Stimulated activated naive CD4-positive, alpha-beta T cell (primary cell): ENCODE data around the gene CALN1.

Source experiments
- DNase-seq, 6 experiments: peaks; one replicate each; lab custom pipeline; 2025; lab: John Stamatoyannopoulos, UW

The CALN1 gene

GRCh38 chr7:72037516-72037915, 374.6 kb downstream of the CALN1 start:
- no peak for DNase-seq

DNA sequence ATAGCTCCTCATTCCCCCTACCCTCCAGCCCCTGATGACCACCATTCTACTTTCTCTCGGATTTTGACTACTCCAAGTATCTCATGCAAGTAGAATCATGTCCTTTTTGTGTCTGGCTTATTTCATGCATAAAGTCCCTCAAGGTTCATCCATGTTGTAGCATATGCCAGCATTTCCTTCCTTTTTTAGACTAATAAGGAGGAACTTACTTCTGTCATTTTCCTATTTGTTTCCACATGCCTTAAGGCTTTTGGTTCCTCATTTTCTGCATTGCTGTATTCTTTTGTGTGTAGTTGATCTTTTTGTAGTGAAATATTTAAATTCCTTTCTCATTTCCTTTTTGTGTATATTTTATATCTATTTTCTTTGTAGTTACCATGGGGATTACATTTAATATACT, 376.9 kb downstream of the CALN1 start:
- no peak for DNase-seq

DNA sequence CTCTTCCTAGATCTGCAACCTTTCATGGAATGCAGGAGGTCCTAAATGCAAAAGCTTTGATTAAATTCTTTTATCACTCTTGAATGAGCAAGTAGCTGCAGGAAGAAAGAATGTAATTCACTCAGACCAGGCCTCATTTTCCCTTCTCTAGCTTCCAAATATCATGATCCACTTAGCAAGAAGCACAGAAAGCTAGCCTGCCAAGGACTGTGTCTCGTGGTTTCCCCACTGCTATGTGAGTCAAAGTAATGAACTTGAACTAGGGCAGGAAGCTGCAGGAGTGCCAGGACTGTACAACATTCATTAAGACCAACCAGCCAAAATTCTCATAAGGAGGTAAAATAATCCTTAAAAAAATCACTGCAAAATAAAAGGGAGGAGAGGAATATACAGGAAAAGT, 379.2 kb downstream of the CALN1 start:
- DNase-seq, result no peak

DNA sequence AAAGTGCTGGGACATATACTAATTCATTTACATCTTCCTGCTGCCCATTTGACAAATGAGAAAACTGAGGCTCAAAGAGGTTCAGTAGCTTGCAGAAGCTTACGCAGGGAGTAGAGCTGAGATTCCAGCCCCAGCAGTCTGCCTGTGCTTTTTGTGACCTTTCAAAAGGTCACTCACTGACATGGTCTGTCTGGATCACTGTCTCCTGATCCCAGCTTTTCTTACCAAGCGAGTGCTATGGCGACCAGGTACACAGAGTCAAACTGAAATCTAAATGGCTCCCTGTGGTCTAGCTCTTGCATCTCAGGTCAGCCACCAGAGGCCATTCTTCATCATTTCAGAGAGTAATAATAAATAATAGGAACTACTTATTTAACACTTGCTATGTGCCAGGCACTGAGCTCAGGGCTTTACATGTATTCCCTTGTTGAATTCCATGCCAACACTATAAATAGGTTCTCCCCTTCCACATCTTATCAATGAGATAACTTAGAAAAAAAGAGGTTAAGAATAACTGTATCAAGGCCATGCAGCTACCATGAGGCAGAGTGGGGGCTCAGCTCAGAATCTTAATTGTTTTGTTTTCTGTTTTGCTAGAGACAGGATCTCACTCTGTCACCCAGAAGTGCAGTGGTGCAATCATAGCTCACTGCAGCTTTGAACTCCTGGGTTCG, 381.0 kb downstream of the CALN1 start:
- no peak for DNase-seq

- no peak for DNase-seq
These were observed 383.9 kb downstream of the CALN1 start for GRCh38 chr7:72028267-72028666.

- DNase-seq, result no peak
These were observed 386.7 kb downstream of the CALN1 start for GRCh38 chr7:72025381-72025960.

GRCh38 chr7:72023926-72024325, 388.2 kb downstream of the CALN1 start:
- DNase-seq, result no peak

GRCh38 chr7:72021716-72022115, 390.4 kb downstream of the CALN1 start:
- no peak for DNase-seq

- DNase-seq, result no peak
These were observed 391.8 kb downstream of the CALN1 start for GRCh38 chr7:72020311-72020710.

DNA sequence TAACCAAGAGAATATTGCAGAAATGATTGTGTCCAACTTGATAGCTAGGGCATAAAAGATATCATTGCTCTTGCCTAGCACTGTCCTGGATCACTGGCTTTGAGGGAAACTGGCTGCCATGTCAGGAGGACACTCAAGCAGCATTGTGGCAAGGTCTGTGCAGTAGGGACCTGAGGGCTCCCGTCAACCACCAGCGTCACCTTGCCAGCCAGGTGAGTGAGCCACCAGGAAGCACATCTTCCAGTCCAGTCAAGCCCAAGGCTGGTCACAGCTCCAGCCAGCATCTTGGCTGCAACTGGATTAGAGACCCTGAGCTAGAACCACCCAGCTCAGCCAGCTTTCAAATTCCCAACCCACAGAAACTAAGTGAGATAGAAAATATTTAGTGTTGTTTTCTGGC, 392.7 kb downstream of the CALN1 start:
- DNase-seq, result no peak

- no peak for DNase-seq
These were observed 394.4 kb downstream of the CALN1 start for GRCh38 chr7:72017756-72018155.

DNA sequence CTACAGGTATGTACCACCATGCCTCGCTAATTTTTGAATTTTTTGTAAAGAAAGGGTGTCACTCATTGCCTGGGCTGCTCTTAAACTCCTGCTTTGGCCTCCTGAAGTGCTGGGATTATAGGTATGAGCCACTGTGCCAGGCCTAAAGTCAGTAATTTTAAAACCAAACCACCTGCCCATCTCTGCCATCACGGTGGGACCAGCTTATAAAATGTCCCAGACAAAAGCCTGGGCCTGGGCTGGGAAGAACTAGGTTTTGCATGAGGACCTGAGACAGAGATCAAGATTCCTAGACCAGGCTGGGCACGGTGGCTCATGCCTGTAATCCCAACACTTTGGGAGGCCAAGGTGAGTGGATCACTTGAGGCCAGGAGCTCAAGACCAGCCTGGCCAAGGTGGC, 395.6 kb downstream of the CALN1 start:
- DNase-seq, result no peak

GRCh38 chr7:72015136-72015535, 397.0 kb downstream of the CALN1 start:
- no peak for DNase-seq

GRCh38 chr7:72007018-72007417, 405.1 kb downstream of the CALN1 start:
- DNase-seq, result no peak

GRCh38 chr7:72003236-72003635, 408.9 kb downstream of the CALN1 start:
- no peak for DNase-seq

GRCh38 chr7:71996141-71996540, 416.0 kb downstream of the CALN1 start:
- no peak for DNase-seq

DNA sequence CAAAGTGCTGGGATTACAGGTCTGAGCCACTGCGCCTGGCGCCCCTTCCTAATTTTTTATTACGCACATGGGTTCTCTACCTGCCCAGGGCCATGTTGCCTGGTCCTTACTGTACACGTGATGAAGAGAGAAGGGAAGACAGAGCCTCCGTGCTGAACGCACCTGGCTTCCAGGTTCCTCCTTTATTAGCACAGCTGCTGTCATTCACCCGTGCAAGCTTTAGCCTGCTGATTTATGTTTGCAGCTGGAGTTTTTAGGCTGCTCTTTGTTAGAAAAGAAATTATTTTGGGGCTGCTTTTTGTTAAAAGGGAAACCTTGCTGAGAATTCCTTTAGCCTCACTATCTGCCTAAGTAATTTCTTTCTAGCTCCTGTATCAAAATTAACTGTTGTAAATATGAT, 417.0 kb downstream of the CALN1 start:
- DNase-seq, result no peak

DNA sequence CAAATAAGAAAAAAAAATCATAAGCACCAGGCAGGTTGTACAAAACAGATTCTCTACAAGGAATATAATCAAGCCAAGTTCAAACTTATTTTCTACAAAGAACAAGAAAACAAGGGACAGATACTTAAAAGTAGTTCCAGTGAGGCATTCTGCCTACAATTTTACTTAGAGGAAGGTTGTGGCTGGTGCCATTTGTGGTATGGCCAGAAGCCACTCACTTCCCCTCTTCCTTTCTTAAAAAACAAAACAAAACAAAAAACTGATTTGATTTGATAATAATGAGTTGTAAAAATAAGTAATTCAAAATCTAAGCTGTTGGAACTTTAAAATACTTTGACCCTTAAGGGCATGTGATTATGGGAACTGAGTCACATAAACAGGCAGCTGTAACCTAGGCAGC, 420.6 kb downstream of the CALN1 start:
- no peak for DNase-seq

DNA sequence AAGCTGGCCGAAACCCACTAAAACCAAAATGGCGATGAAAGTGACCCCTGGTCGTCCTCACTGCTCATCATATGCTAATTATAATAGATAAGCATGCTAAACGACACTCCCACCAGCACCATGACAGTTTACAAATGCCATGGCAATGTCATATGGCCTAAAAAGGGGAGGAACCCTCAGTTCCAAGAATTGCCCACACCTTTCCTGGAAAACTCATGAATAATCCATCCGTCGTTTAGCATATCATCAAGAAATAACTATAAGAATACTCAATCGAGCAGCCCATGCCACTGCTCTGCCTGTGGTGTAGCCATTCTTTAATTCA, 422.0 kb downstream of the CALN1 start:
- no peak for DNase-seq

DNA sequence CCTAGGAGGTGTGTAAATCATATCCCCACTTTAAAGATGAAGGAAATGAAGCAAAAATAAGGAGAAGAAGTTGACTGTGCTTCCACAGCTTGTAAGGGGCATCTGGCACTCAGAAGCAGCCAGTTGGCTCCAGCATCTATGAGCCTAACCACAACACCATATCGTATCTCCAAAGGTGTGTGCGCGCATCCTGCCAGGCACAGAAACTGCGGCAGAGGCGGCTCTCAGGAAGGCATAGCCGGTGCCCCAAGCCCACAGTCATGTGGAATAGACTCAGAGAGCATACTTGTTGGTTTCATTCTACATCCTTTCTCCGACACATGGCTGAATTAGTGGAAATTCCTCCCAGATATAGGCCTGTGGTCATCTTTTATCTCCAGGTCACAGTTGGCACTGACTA, 423.9 kb downstream of the CALN1 start:
- DNase-seq, result peak in 1 of 6 experiments; percentile 1

GRCh38 chr7:71987200-71987767, 424.9 kb downstream of the CALN1 start:
- DNase-seq, result no peak

DNA sequence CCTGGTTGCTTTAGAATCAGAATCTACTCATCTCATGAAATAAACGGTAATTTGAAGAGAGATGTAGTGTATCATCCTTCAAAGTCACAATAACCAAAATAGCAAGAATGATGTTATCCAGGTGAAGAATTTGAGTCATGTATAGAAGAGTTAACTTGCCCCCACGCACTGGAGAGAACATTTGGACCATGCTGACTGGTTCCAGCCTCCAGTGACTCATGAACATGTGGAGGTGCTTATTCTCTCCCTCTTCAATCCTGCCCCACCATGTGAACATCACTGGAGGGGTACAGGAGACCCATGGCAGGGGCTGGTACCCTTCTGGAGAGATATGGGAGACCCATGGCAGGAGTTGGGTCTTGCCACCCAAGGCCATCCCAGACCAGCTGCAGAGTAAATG, 427.8 kb downstream of the CALN1 start:
- DNase-seq, result no peak

DNA sequence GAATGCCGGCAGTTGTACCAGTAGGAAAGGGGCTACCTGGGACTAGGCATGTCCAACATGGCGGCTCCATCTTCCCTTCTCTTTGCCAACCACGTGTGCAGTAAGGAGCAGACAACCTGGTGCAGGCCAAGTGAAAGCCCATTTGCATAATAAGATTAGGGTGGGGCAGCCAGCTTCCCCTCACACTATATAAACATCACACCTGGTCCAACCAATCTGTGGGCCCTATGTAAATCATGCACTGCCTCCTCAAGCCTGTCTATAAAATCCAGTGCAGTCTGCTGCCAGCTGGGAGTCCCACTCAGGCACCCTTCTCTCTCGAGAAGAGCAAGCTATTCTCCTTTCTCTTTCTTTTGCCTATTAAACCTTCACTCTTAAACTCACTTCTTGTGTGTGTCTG, 429.3 kb downstream of the CALN1 start:
- no peak for DNase-seq

- DNase-seq, result no peak
These were observed 435.5 kb downstream of the CALN1 start for GRCh38 chr7:71976645-71977044.
